NCI-H1092 treated with DMSO at 0.1 percent for 48 hours (cell line): ENCODE data around the gene C5orf15.
"Not testable (repeated sequence)": the region's sequence is repeated elsewhere in the genome, so short reads cannot be mapped to it uniquely, and the experiment has no call there.

Source experiments
- DNase-seq: peaks from one replicate; lab custom pipeline; 2025; lab: John Stamatoyannopoulos, UW

The C5orf15 gene

DNA sequence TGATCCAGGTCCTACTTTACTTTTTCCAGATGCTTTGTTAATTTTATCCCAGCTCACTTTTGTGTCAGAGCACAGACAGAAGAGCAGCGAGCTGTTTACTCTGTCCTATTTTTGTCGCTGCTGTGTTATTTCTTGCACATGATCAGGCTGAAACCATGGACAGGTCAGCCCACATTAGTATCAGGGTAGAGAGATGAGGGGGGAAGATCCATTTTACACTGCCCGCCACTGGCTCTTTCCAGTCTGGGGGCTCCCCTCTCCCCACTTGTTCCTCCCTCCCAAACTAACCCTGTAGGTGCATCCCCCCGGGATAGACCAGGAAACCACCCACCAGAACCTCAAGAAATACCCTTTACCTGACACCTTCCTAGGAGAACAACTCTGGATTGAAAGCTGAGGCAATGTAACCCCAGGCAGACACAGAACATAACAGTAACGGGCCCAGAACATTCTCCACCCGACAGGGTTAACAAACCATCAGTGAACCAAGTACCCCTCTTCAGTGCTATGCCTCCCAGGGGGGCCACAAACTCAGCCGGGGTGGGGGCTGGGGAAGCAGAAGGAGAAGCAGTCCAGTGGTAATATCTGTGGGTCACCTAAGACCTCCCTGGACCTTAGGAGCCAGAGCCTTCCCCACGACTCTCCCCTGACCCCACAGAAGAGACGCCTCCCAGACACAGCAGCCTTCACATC lies 26.0 kb upstream of the C5orf15 start:
- DNase-seq = no peak

GRCh38 chr5:133993185-133993936 lies 24.9 kb upstream of the C5orf15 start:
- peak; percentile 5 for DNase-seq

DNA sequence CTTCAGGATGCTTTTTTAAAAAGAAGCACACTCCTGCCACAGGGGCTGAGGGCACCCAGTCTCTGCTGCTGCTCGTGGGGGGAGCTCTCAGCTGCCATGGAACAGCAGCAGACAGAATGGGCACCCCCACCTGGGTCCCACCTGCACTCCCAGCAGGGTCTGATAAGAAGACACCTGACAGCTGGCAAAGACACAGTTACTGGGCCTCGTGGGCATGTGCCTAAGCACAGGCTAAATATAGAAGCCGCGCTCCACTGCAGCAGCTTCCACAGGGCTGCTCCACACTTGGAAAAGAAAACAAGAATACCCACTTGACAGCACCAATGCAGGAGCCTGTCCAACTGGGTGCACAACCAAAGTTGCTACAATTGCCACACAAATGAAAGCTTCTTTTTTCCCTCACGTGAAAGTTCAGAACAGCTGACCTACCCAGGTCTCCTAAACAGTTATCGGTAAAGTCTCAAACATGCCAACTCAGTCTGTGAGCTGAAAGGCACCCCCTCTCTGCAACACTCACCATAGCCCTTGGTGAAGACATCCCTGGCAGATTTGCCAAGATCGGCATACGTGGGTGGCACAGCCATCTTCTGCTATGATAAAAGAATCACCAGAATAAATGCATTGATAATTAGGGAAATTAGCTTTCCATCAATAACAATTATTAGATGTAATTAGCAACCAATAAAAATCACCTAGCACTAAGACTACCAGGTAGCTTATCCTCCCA lies 24.2 kb upstream of the C5orf15 start:
- no peak for DNase-seq

DNA sequence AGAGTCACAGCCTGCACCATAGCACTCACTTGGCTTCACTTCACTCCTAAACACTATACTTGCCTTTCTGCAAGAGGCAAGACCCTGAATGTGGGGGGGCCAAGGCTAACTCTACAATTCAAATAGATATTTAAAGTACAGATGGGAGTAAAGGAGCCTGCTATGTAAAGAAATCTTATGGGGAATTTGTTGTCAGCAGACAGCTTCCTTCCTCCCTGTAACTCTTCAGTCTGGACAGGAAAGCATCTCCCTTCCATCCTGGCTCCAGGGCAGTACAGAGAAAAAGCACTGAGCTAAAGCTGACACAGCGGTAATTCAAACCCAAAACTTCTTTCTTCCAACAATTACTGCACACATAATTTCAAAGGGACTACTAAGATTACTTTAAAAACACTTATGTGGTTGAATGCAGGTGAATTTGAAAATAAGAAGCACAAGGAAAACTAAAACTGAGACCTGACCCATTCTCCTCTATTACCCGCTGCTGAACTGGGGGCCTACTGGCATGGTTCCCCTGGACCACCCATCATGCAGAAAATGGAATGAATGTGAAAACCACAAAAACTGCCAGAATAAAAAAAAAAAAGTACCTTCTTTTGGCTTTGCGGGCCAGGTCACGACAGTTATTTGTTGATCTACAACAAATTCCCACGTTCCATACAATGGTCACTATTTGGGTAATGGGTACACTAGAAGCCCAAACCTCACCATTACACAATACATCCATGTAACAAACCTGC lies 22.9 kb upstream of the C5orf15 start:
- no peak for DNase-seq

GRCh38 chr5:133990396-133990795 lies 22.0 kb upstream of the C5orf15 start:
- peak; percentile 62 for DNase-seq

DNA sequence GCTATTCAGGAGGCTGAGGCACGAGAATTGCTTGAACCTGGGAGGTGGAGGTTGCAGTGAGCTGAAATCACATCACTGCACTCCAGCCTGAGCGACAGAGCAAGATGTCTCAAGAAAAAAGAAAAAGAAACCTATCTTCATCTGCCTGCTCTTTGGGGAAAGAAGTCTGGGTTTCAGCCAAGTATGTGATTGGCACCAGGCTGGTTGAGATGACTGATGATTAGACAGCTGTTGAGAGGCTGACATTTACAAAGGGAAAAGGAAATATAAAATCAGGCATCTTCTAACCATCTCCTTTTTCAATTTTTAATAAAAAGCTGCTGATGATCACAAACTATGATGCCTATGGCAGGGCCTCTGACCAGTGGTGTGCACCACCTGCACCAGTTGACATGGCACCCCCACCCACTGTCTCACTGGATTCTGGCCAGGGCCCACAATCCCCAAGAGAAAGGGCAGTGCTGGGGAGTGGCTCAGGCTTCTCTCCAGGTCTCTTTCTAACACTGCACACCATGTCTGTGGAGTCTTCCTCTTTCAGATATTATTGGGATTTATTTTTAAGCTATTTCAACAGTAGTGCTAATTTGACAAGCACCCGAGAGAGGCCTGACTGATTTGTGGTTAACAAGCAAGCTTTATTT lies 17.2 kb upstream of the C5orf15 start:
- peak; percentile 2 for DNase-seq

DNA sequence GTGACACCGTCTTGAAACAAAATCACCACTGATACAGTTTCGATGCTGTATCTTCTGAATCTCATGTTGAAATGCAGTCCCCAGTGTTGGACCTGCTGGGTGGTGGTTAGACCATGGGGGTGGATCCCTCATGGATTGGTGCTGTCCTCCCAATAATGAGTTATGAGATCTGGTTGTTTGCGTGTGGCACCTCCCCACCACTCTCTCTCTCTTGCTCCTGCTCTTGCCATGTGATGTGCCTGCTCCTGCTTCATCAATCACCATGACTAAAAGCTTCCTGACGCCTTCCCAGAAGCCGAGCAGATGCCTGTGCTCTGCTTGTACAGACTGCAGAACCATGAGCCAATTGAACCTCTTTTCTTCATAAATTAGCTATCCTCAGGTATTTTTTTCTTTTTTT lies 15.2 kb upstream of the C5orf15 start:
- no peak for DNase-seq

- DNase-seq = no peak
Observed at GRCh38 chr5:133981714-133982113, 13.3 kb upstream of the C5orf15 start.

GRCh38 chr5:133980652-133981051 lies 12.2 kb upstream of the C5orf15 start:
- DNase-seq = no peak

- DNase-seq = no peak
Observed at GRCh38 chr5:133978943-133979342, 10.5 kb upstream of the C5orf15 start.

DNA sequence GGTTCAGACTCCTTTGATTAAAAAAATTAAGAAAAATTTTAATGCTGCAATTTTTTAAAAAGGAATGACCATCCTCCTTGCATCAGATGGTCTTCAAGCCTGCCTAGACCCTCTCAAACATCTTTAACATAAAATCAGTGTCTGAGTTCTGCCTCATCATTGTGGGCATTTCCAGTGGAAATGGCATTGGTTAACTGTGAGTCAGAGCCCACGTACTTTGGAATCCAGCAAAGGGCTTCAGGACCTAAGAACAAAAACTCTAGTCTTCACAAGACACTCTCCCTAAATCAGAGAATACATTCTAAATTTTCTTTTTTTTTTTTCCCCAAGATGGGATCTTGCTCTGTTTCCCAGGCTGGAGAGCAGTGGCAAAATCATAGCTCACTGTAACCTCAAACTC lies 9.4 kb upstream of the C5orf15 start:
- DNase-seq = no peak

DNA sequence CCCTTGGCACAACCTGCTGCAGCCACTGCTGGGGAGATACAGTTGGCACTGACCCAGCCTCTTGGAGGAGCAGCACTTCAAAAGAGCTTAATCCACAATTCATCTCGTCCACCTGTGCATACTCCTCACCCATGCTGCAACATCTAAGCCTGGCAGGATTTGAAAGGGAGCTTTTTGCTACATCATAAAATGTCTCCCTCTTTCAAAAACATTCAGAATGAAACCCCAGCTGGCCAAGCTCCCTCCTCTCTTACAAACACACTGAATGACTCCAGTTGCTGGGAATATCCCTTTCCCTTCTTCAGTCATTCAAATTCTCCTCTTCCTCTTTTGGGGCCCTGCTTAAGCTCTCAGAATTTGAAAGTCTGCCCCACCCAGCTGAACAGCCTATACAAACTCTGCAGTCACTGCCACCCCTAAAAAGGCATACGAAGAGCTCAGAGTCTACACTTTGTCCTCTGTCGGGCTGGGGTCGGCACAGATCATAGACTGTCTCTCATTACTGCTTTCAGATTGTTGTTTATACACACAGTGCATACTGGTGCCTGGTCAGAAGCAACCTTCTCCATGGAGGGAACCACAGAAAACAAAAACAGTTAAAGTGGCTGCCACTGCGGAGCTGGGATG lies 8.8 kb upstream of the C5orf15 start:
- peak; percentile 75 for DNase-seq

DNA sequence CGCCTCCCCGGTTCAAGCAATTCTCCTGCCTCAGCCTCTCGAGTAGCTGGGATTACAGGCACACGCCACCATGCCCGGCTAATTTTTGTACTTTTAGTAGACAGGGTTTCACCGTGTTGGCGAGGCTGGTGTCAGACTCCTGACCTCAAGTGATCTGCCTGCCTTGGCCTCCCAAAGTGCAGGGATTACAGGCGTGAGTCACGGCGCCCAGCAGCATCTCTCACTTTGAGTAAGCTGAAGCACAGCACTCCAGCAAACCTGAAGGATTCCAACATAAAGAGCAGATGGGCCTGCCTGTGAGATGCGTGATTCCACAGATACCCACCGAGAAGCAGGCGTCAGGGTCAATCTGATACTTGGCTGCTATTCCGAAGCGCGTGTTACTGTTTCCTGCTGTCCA lies 7.1 kb upstream of the C5orf15 start:
- DNase-seq = not testable (repeated sequence)

- peak; percentile 15 for DNase-seq
Observed at GRCh38 chr5:133974142-133974541, 5.7 kb upstream of the C5orf15 start.

- DNase-seq = no peak
Observed at GRCh38 chr5:133970325-133970909, 2.0 kb upstream of the C5orf15 start.

GRCh38 chr5:133969654-133970324 lies 1.4 kb upstream of the C5orf15 start:
- DNase-seq = no peak

DNA sequence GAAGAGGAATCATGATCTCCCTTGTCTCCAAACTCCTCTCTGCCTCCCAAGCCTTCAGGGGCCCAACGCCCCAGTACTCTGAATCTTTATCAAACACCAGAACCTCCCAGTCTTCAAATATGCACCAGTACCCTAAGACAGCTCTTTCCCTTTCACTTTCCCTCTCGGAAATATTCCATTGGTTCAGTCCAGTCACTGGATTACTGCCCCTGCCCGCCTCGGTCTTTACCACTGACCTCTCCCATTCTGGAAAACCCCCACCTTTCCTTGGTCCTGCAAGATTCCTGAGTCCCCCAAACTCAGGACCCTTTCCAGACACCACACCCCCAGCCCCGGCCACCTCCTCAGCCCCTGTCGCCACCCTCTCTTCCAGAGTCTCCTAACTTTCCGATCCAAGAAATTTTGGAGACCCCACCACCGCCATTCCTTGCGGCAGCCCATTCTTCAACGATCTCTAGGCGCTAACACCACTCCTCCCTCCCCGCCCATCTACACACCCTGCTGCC lies 674 bp downstream of the C5orf15 start:
- DNase-seq = no peak

- no peak for DNase-seq
Observed at GRCh38 chr5:133967124-133967523, 1.3 kb downstream of the C5orf15 start.

GRCh38 chr5:133966090-133966489 lies 2.3 kb downstream of the C5orf15 start:
- DNase-seq = no peak

DNA sequence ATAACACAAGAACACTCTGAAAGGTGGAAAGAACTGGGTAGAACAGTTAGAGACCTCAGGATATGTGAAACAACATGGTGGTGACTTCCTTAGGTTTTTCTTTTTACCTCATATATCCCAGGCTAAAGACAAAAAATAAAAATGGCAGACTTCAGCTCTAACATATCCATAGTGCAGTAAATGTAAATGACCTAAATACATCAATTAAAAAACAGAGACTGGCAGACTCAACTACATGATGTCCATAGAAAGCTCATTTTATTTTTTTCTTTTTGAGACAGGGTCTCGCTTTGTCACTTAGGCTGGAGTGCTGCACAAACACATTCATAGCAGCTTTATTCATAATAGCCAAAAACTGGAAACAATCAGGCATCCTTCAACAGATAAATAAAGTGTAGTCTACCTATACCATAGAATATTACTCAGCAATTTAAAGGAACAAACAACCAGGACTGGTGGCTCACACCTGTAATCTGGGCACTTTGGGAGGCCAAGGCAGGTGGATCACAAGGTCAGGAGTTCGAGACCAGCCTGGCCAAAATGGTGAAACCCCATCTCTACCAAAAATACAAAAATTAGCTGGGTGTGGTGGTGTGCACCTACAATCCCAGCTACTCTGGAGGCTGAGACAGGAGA lies 4.8 kb downstream of the C5orf15 start:
- no peak for DNase-seq
